ENCODE data around the gene STRN. TPM values are rescaled to one million over a fixed set of nuclear protein-coding genes. Genes with fewer than 3 reads are reported as not detected.
"Not testable (repeated sequence)": the region's sequence is repeated elsewhere in the genome, so short reads cannot be mapped to it uniquely, and the experiment has no call there.

STRN gene
- total and polyA plus RNA-seq, 12 donors = 2.6 to 36.9 (median 18.1) TPM

DNA sequence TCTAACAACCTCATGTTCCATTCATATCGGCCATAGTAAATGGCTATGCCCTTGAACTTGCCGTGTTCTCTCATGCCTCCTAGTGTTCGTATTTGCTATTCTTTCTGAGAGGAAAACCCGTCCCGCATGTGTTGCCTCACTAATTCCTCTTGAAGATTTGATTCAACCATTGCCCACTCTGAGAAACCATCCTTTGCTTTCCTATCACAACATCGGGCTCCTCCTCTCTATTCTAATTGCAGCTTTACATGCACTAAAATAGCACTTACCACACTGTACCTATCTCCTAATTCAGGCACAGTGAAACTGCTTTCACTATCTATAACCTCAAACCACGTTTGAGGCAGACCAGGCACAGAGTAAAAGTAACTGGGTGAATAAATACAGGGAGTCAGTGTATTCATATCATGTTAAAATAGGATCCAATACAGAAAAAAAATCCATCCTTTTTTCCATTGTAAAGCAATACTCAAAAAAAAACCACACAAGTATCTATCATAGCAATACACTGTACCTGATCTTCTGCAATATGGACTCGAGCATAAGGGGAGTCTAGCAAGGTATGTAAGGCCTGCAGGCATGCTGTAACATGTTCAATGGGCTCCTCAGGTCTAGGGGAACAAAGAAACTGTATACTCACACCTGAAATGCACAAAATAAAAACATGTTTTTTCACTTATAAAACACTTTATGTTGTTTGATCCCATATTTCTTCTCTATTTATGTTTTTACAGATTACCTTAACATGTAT lies 39.0 kb upstream of the STRN start:
- intact Hi-C loops (cut with DNase I) = no loop called here
- no peaks in the 10 kb centered on the region for H3K9me3 ChIP-seq (replicated peaks in 1 of 3)
- no peaks in the 10 kb centered on the region for H3K27me3 ChIP-seq
- peaks cover 0 to 68% of the 10 kb centered on the region in 2 donors for H3K36me3 ChIP-seq (replicated peaks in 1 of 2)
- no peak for TF ChIP-seq POLR2A (IDR thresholded peaks at IDR 0.05)
- TF ChIP-seq, protein P1, sequence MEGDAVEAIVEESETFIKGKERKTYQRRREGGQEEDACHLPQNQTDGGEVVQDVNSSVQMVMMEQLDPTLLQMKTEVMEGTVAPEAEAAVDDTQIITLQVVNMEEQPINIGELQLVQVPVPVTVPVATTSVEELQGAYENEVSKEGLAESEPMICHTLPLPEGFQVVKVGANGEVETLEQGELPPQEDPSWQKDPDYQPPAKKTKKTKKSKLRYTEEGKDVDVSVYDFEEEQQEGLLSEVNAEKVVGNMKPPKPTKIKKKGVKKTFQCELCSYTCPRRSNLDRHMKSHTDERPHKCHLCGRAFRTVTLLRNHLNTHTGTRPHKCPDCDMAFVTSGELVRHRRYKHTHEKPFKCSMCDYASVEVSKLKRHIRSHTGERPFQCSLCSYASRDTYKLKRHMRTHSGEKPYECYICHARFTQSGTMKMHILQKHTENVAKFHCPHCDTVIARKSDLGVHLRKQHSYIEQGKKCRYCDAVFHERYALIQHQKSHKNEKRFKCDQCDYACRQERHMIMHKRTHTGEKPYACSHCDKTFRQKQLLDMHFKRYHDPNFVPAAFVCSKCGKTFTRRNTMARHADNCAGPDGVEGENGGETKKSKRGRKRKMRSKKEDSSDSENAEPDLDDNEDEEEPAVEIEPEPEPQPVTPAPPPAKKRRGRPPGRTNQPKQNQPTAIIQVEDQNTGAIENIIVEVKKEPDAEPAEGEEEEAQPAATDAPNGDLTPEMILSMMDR (IDR thresholded peaks at IDR 0.05) = peak in 5 of 6 experiments; percentile 5 to 55 (median 47)
- H3K4me1 ChIP-seq (replicated peaks in 1 of 2) = no peaks in the 10 kb centered on the region
- WGBS, 4 donors = 40 to 61% (median 44%) methylated on average over 8 of the region's 8 CpGs
- H3K4me3 ChIP-seq = no peak overlapping the region
- H3K27ac ChIP-seq = no peak overlapping the region
- DNase-seq = peak in 1 of 7 donors; percentile 6

DNA sequence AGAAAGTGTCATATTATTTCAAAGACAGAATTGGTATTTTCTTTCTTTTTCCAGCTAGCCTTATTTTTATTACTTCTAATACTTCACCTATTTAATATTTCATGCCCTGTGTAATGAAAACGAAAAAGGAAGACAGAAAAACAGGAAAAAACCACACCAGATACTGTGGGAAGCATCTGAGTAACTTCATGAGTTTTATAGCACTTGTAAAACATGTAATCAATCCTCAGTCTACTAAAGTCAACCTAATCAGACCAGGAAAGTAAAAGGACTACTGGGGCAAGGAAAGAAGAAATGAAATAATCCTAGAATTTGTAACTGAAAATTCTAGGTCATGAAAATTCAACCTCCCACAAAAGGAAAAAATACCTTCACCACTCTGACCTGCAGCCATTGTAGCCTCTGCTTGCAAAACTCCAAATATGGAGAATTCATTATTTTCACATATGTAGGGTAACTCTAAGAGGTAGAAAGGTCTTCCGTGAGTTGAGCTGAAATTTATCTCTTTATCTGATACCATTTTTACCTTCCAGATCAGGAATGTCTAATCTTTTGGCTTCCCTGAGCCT lies 34.7 kb upstream of the STRN start:
- Histone ChIP-seq H3K27ac (no peak overlapping the region), H3K4me1 (replicated peaks in 1 of 2) (no peaks in the 10 kb centered on the region), H3K36me3 (replicated peaks in 1 of 2) (peaks cover 0 to 65% of the 10 kb centered on the region in 2 donors), H3K9me3 (replicated peaks in 1 of 3) (no peaks in the 10 kb centered on the region), H3K27me3 (no peaks in the 10 kb centered on the region), H3K4me3 (no peak overlapping the region)
- no peak for DNase-seq
- WGBS, 4 donors = 81 to 94% (median 92%) methylated on average over 2 of the region's 2 CpGs
- intact Hi-C loops (cut with DNase I) = no loop called here
- TF ChIP-seq, protein P1 (IDR thresholded peaks at IDR 0.05) = no peak
- no peak for TF ChIP-seq POLR2A (IDR thresholded peaks at IDR 0.05)

DNA sequence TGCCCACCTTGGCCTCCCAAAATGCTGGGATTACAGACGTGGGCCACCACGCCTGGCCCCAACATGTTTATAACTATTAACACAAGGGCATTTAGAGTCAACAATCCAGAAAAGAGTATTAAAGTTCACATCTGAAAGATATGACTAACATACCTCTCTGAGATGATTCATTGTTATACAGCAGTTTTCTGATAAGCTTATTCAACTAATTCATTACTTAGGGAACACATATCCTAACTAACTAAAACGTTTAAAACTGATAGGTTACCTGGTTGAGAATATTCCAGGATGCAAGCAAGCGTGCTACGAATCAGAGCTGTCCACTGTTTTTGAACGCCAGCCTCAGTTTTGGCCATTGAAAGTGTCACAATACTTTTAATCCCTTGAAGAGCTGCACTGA lies 34.0 kb upstream of the STRN start:
- Histone ChIP-seq H3K4me1 (replicated peaks in 1 of 2) (no peaks in the 10 kb centered on the region), H3K9me3 (replicated peaks in 1 of 3) (no peaks in the 10 kb centered on the region), H3K27me3 (no peaks in the 10 kb centered on the region), H3K4me3 (no peak overlapping the region), H3K36me3 (replicated peaks in 1 of 2) (peaks cover 0 to 63% of the 10 kb centered on the region in 2 donors), H3K27ac (peak overlapping the region in 1 of 5 donors; percentile 55)
- TF ChIP-seq, protein P1 (IDR thresholded peaks at IDR 0.05) = no peak
- TF ChIP-seq POLR2A (IDR thresholded peaks at IDR 0.05) = no peak
- intact Hi-C loops (cut with DNase I) = no loop called here
- 67 to 79% (median 72%) methylated on average over 6 of the region's 6 CpGs for WGBS, 4 donors
- DNase-seq = no peak

DNA sequence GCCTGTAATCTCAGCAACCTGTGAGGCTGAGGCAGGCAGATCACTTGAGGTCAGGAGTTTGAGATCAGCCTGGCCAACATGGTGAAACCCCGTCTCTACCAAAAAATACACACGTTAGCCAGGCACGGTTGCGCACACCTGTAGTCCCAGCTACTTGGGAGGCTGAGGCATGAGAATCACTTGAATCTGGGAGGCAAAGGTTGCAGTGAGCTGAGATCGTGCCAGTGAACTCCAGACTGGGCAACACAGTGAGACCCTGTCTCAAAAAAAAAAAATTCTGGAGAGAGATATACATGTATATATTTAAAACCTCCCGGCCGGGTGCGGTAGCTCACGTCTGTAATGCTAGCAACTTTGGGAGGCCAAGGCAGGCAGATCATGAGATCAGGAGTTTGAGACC lies 33.1 kb upstream of the STRN start:
- not testable (repeated sequence) for H3K4me1 ChIP-seq (replicated peaks in 1 of 2); H3K4me3 ChIP-seq; DNase-seq; H3K9me3 ChIP-seq (replicated peaks in 1 of 3); H3K27me3 ChIP-seq; H3K27ac ChIP-seq
- H3K36me3 ChIP-seq (replicated peaks in 1 of 2) = peaks cover 0 to 54% of the 10 kb centered on the region in 2 donors
- intact Hi-C loops (cut with DNase I) = loop anchor here in 1 of 2 donors (10.0 kb wide), 1 partner anchor 215 kb away; no protein-coding TSS in a partner anchor
- 96 to 98% (median 97%) methylated on average over 9 of the region's 9 CpGs for WGBS, 4 donors
